C4-2B (cell line): Measurements from ENCODE around the gene LRRC37B.
"Not testable (repeated sequence)": the region's sequence is repeated elsewhere in the genome, so short reads cannot be mapped to it uniquely, and the experiment has no call there.

Experiments
- CTCF ChIP-seq: fragments of 450-650 bp; conservative IDR thresholded peaks from 2 replicates; pipeline ENCODE4 v1.5.1; 2017; ENCODE audit warnings: mild to moderate bottlenecking
- ZFX ChIP-seq: fragments of 450-650 bp; IDR thresholded peaks from 2 replicates; pipeline ENCODE4 v1.6.1; 2017

GRCh38 chr17:31964131-31964530 is 43.1 kb upstream of the LRRC37B start:
- not testable (repeated sequence) for TF ChIP-seq CTCF, ZFX
